ENCODE results near the gene WNT3A. TPM values are rescaled to one million over a fixed set of nuclear protein-coding genes. Genes with fewer than 3 reads are reported as not detected.
A peak's percentile ranks its signal among the peaks of the same experiment; 100 is the strongest.

The WNT3A gene
- total and polyA plus RNA-seq, 10 donors = not detected

GRCh38 chr1:228044961-228045360 lies 38.2 kb downstream of the WNT3A start:
- 53 to 88% (median 76%) methylated on average over 3 of the region's 3 CpGs for WGBS, 5 donors
- Histone ChIP-seq H3K36me3 (no peaks in the 10 kb centered on the region), H3K9me3 (no peaks in the 10 kb centered on the region), H3K4me3 (no peak overlapping the region), H3K27ac (no peak overlapping the region), H3K4me1 (no peaks in the 10 kb centered on the region), H3K27me3 (replicated peaks in 1 of 7) (peaks cover 0 to 34% (median 0%) of the 10 kb centered on the region in 7 donors)
- intact Hi-C loops (cut with DNase I; ENCODE audit: low total_unique reads) = no loop called here
- DNase-seq = no peak
- TF ChIP-seq POLR2AphosphoS5 (IDR thresholded peaks at IDR 0.05) (no peak), CTCF (IDR thresholded peaks at IDR 0.05 in 8 of 11, conservative IDR thresholded peaks at IDR 0.05 in 3 of 11) (no peak), POLR2A (IDR thresholded peaks at IDR 0.05) (no peak)

- no peak for TF ChIP-seq CTCF (IDR thresholded peaks at IDR 0.05 in 8 of 11, conservative IDR thresholded peaks at IDR 0.05 in 3 of 11)
- TF ChIP-seq POLR2AphosphoS5 (IDR thresholded peaks at IDR 0.05) = no peak
- no peak for TF ChIP-seq POLR2A (IDR thresholded peaks at IDR 0.05)
- intact Hi-C loops (cut with DNase I; ENCODE audit: low total_unique reads) = no loop called here
- no peaks in the 10 kb centered on the region for H3K4me1 ChIP-seq
- DNase-seq = peak; percentile 49
- H3K27me3 ChIP-seq (replicated peaks in 1 of 7) = peaks cover 0 to 34% (median 0%) of the 10 kb centered on the region in 7 donors
- H3K9me3 ChIP-seq = no peaks in the 10 kb centered on the region
- WGBS, 5 donors = 65 to 77% (median 72%) methylated on average over 7 of the region's 7 CpGs
- H3K36me3 ChIP-seq = no peaks in the 10 kb centered on the region
- no peak overlapping the region for H3K4me3 ChIP-seq
- no peak overlapping the region for H3K27ac ChIP-seq
These were observed 38.6 kb downstream of the WNT3A start for GRCh38 chr1:228045405-228045804.

DNA sequence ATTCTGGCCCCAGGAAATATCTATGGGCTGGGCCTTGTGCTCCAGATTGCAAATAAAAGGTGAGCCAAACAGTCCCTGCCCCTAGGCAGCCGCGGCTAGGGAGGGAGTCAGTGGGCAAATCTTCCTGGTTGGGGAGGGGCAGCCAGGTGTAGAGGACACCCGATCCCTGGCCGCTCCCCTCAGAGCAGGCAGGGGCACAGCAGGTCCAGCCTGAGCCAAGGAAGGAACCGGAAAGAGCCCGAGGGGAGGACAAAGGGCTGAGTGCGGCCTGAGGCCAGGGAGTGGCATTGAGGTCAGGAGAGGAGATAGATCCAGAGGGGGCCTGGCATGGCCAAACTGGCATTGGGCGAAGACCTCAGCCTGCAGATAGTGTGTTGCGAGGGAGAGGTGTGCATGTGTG lies 39.1 kb downstream of the WNT3A start:
- intact Hi-C loops (cut with DNase I; ENCODE audit: low total_unique reads) = no loop called here
- WGBS, 5 donors = 86 to 91% (median 90%) methylated on average over 9 of the region's 9 CpGs
- peaks cover 0 to 37% (median 0%) of the 10 kb centered on the region in 7 donors for H3K27me3 ChIP-seq (replicated peaks in 1 of 7)
- no peak overlapping the region for H3K4me3 ChIP-seq
- H3K36me3 ChIP-seq = no peaks in the 10 kb centered on the region
- DNase-seq = peak; percentile 47
- TF ChIP-seq CTCF (IDR thresholded peaks at IDR 0.05 in 8 of 11, conservative IDR thresholded peaks at IDR 0.05 in 3 of 11) = no peak
- TF ChIP-seq POLR2A (IDR thresholded peaks at IDR 0.05) = no peak
- TF ChIP-seq POLR2AphosphoS5 (IDR thresholded peaks at IDR 0.05) = no peak
- no peaks in the 10 kb centered on the region for H3K9me3 ChIP-seq
- H3K4me1 ChIP-seq = no peaks in the 10 kb centered on the region
- H3K27ac ChIP-seq = no peak overlapping the region

GRCh38 chr1:228046421-228047182 lies 39.8 kb downstream of the WNT3A start:
- H3K4me1 ChIP-seq = no peaks in the 10 kb centered on the region
- 90 to 96% (median 94%) methylated on average over 8 of the region's 8 CpGs for WGBS, 5 donors
- H3K9me3 ChIP-seq = no peaks in the 10 kb centered on the region
- DNase-seq = no peak
- H3K27me3 ChIP-seq (replicated peaks in 1 of 7) = peaks cover 0 to 41% (median 0%) of the 10 kb centered on the region in 7 donors
- H3K4me3 ChIP-seq = no peak overlapping the region
- H3K36me3 ChIP-seq = no peaks in the 10 kb centered on the region
- no peak for TF ChIP-seq POLR2AphosphoS5 (IDR thresholded peaks at IDR 0.05)
- no peak for TF ChIP-seq POLR2A (IDR thresholded peaks at IDR 0.05)
- TF ChIP-seq CTCF (IDR thresholded peaks at IDR 0.05 in 8 of 11, conservative IDR thresholded peaks at IDR 0.05 in 3 of 11) = no peak
- intact Hi-C loops (cut with DNase I; ENCODE audit: low total_unique reads) = no loop called here
- no peak overlapping the region for H3K27ac ChIP-seq

All from spleen (tissue), 11 donors.